GM23248 (cell line): ENCODE data around the gene NIP7.

Experiments used
- EZH2 ChIP-seq: fragments of 200-600 bp; sonication (generic); IDR thresholded peaks from 2 replicates; pipeline ENCODE4 v1.6.1; 2018; ENCODE audit warnings: antibody characterized with exemption, mild to moderate bottlenecking; ENCODE audit not compliant: insufficient read depth, poor library complexity, severe bottlenecking
- EZH2phosphoT487 ChIP-seq: fragments of 200-600 bp; sonication (generic); IDR thresholded peaks from 2 replicates; pipeline ENCODE4 v1.6.1; 2018; ENCODE audit warnings: antibody characterized with exemption, moderate library complexity, mild to moderate bottlenecking, low read depth; ENCODE audit not compliant: insufficient read depth

DNA sequence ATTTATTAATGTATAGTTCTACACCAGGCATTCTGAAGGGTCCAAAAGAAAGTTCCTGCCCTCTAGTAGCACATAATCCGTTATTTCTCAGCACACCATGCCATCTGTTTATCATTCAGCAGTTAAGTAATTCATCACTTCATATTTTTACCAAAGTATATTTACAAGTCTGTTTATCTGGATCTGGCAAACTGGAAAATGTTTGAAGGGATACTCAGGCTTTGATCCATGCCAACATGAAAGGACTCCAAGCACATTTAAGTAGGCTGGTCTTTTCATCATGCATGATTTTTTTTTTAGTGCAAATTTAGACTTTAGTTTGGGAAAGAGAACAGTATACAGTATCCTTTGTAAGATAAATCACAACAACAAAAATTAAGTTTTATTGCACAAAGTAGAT is 32.5 kb upstream of the NIP7 start:
- no peak for TF ChIP-seq EZH2phosphoT487
- no peak for TF ChIP-seq EZH2
